DOHH2 (cell line): Measurements from ENCODE around the gene NME4.

Source experiments
- H3F3A ChIP-seq: fragments of 200-600 bp; sonication (generic), shearing (Covaris generic); 2 replicates; pipeline ENCODE4 v1.6.0; 2016; ENCODE audit warnings: antibody characterized with exemption, mild to moderate bottlenecking; ENCODE audit not compliant: control insufficient read depth, insufficient read depth
- H3K27ac ChIP-seq: fragments of 200-600 bp; sonication (generic); 2 replicates; pipeline ENCODE4 v1.5.1; 2014; ENCODE audit warnings: low read depth, mild to moderate bottlenecking, low read length, moderate library complexity
- H3K27me3 ChIP-seq: fragments of 200-600 bp; sonication (generic); 2 replicates; pipeline ENCODE4 v1.6.1; 2014; ENCODE audit warnings: mild to moderate bottlenecking, low read length, mixed read lengths; ENCODE audit not compliant: control insufficient read depth
- H3K36me3 ChIP-seq: fragments of 200-600 bp; sonication (generic); 2 replicates; pipeline ENCODE4 v1.6.1; 2014; ENCODE audit warnings: mild to moderate bottlenecking, low read length, moderate library complexity, mixed read lengths; ENCODE audit not compliant: control insufficient read depth
- H3K4me1 ChIP-seq: fragments of 200-600 bp; sonication (generic); 2 replicates; pipeline ENCODE4 v1.6.1; 2014; ENCODE audit warnings: mild to moderate bottlenecking, low read length, mixed read lengths; ENCODE audit not compliant: control insufficient read depth
- H3K4me2 ChIP-seq: fragments of 200-600 bp; sonication (generic); 2 replicates; pipeline ENCODE4 v1.6.0; 2014; ENCODE audit warnings: mild to moderate bottlenecking, low read length, moderate library complexity
- H3K4me3 ChIP-seq: fragments of 200-600 bp; sonication (generic); 2 replicates; pipeline ENCODE4 v1.5.1; 2014; ENCODE audit warnings: mild to moderate bottlenecking, low read length, mixed read lengths
- H3K79me2 ChIP-seq: fragments of 200-600 bp; sonication (generic); 2 replicates; pipeline ENCODE4 v1.6.1; 2014; ENCODE audit warnings: mild to moderate bottlenecking, low read length, mixed read lengths; ENCODE audit not compliant: control insufficient read depth
- H3K9me2 ChIP-seq: fragments of 200-600 bp; sonication (generic); replicated peaks from 2 replicates; pipeline ENCODE4 v1.6.1; 2014; ENCODE audit warnings: mild to moderate bottlenecking, low read length, mixed read lengths; ENCODE audit not compliant: control insufficient read depth
- H3K9me3 ChIP-seq: fragments of 200-600 bp; sonication (generic); 2 replicates; pipeline ENCODE4 v1.6.1; 2014; ENCODE audit warnings: antibody characterized with exemption, low read length, mixed read lengths; ENCODE audit not compliant: control insufficient read depth, insufficient read depth
- H4K20me1 ChIP-seq: fragments of 200-600 bp; sonication (generic); 2 replicates; pipeline ENCODE4 v1.6.0; 2014; ENCODE audit warnings: low read depth, mild to moderate bottlenecking, antibody characterized with exemption, low read length, moderate library complexity; ENCODE audit not compliant: control insufficient read depth, insufficient read depth
- CTCF ChIP-seq: fragments of 200-600 bp; sonication (generic); IDR thresholded peaks from one replicate; pipeline ENCODE4 v1.5.1; 2014; ENCODE audit warnings: antibody characterized with exemption, mild to moderate bottlenecking, low read depth, low read length; ENCODE audit not compliant: poor library complexity, severe bottlenecking
- EZH2phosphoT487 ChIP-seq: fragments of 200-600 bp; sonication (generic); IDR thresholded peaks from 2 replicates; pipeline ENCODE4 v1.6.1; 2017; ENCODE audit warnings: borderline replicate concordance, mild to moderate bottlenecking, antibody characterized with exemption, low read length, moderate library complexity, mixed read lengths

Gene NME4

GRCh38 chr16:396199-396598 lies 800 bp upstream of the NME4 start:
- Histone ChIP-seq H4K20me1 (no peaks in the 10 kb centered on the region), H3K27ac (peak overlapping the region; percentile 78), H3K27me3 (no peaks in the 10 kb centered on the region), H3K79me2 (peaks cover 44% of the 10 kb centered on the region), H3K4me1 (peaks cover 50% of the 10 kb centered on the region), H3K9me2 (no peaks in the 10 kb centered on the region), H3K36me3 (peaks cover 39% of the 10 kb centered on the region), H3F3A (peaks cover 38% of the 10 kb centered on the region), H3K4me3 (peak overlapping the region; percentile 83), H3K9me3 (peaks cover 6% of the 10 kb centered on the region; the same call in 1 of the 2 replicates), H3K4me2 (peak overlapping the region; percentile 72)
- TF ChIP-seq CTCF (no peak), EZH2phosphoT487 (no peak)

DNA sequence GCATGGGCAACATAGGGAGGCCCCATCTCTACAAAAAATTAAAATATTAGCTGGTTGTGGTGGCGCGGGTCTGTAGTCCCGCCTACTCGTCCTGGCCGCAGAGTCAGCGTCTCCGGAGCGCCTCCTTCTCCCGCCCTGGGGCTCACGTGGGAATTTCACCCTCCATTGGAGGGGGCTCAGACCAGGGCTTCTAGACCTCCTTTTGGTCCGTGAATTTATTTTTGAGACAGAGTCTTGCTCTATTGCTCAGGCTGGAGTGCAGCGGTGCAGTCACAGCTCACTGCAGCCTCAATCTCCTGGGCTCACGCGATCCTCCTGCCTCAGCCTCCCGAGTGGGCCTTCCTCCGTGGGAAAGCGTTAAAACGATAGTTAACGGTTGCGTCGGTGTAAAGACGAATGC lies 394 bp upstream of the NME4 start:
- H3K79me2 ChIP-seq = peaks cover 47% of the 10 kb centered on the region
- TF ChIP-seq CTCF (no peak), EZH2phosphoT487 (no peak)
- peaks cover 50% of the 10 kb centered on the region for H3K4me1 ChIP-seq
- peaks cover 41% of the 10 kb centered on the region for H3K36me3 ChIP-seq
- H3K4me2 ChIP-seq = peak overlapping the region; percentile 72
- H3F3A ChIP-seq = peaks cover 38% of the 10 kb centered on the region
- H3K27me3 ChIP-seq = no peaks in the 10 kb centered on the region
- no peaks in the 10 kb centered on the region for H3K9me2 ChIP-seq
- H3K9me3 ChIP-seq = peaks cover 6% of the 10 kb centered on the region; the same call in 1 of the 2 replicates
- no peaks in the 10 kb centered on the region for H4K20me1 ChIP-seq
- peak overlapping the region; percentile 83 for H3K4me3 ChIP-seq
- peak overlapping the region; percentile 78 for H3K27ac ChIP-seq

- H3F3A ChIP-seq = peaks cover 38% of the 10 kb centered on the region
- TF ChIP-seq EZH2phosphoT487 (no peak), CTCF (peak; percentile 36)
- peak overlapping the region; percentile 35 for H3K27ac ChIP-seq
- peak overlapping the region; percentile 65 for H3K4me2 ChIP-seq
- peak overlapping the region; percentile 83; the same call in 1 of the 2 replicates for H3K4me3 ChIP-seq
- H3K36me3 ChIP-seq = peaks cover 34% of the 10 kb centered on the region
- peaks cover 55% of the 10 kb centered on the region for H3K4me1 ChIP-seq
- no peaks in the 10 kb centered on the region for H3K27me3 ChIP-seq
- no peaks in the 10 kb centered on the region for H4K20me1 ChIP-seq
- H3K79me2 ChIP-seq = peaks cover 42% of the 10 kb centered on the region
- H3K9me2 ChIP-seq = no peaks in the 10 kb centered on the region
- H3K9me3 ChIP-seq = no peaks in the 10 kb centered on the region
Measured at GRCh38 chr16:397736-398332, 835 bp downstream of the NME4 start.
